ENCODE measurements around the gene SPON1.

SPON1 gene

DNA sequence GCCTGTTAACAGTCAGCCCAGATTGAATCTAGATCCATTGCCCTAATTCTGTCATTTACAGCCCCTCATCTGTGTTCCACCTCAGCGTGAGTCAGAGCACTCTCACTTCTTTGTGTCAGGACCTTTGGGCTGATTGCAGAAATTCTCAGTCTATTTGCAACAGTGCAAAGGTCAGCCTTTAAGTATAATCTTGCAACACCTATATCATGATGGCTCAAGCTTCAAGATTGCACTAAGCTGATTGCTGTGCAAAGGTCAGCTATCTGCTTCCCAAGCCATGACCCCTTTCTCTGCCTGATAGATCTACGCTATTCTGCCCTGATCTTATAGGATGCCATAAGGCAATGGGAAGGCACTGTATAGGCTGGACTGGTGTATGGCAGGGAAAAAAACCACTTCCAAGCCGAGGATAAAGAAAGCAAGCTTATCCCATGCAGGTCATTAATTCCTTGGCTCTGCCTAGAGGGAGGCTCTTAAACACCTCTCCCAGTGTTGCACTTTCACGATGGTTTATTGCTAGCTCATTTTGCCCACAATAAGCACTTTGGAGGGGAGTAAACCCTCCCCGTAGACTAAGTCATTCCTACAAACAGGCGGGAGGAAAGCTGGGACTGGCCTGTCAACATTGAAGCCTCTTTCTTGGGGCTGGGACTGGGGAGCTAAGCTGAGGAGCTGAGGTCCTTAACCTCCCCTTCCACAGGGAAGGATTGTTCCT lies 295.9 kb downstream of the SPON1 start:
- Histone ChIP-seq H4K20me1 (ENCODE audit: insufficient read depth, low read length) (no peaks in the 10 kb centered on the region), H3K36me3 (ENCODE audit: insufficient read depth, low read length) (no peaks in the 10 kb centered on the region), H3K4me3 (ENCODE audit: low read depth, low read length, poor library complexity, severe bottlenecking) (no peak overlapping the region), H3K79me2 (ENCODE audit: insufficient read depth, low read length) (no peaks in the 10 kb centered on the region), H3K9me2 (ENCODE audit: low read depth, low read length) (no peaks in the 10 kb centered on the region), H3K4me2 (ENCODE audit: low read length) (no peak overlapping the region), H3K9ac (ENCODE audit: low read length) (no peak overlapping the region), H3K9me3 (ENCODE audit: low read length) (no peaks in the 10 kb centered on the region), H3K4me1 (ENCODE audit: insufficient read depth, low read length, severe bottlenecking) (no peaks in the 10 kb centered on the region), H3F3A (ENCODE audit: insufficient read depth, low read length) (no peaks in the 10 kb centered on the region), H3K27ac (ENCODE audit: low read depth, low read length, poor library complexity, severe bottlenecking) (no peak overlapping the region), H3K27me3 (ENCODE audit: insufficient read depth, low read length) (no peaks in the 10 kb centered on the region; the same call in 1 of the 2 replicates), H2AFZ (ENCODE audit: low read length) (no peak overlapping the region)
- no peak for TF ChIP-seq CTCF (IDR thresholded peaks at IDR 0.05; ENCODE audit: low read length)
- TF ChIP-seq EZH2 (IDR thresholded peaks at IDR 0.05; ENCODE audit: borderline replicate concordance, low read length), result no peak

- H3K9ac ChIP-seq (ENCODE audit: low read length), result no peak overlapping the region
- no peak overlapping the region for H2AFZ ChIP-seq (ENCODE audit: low read length)
- H3K36me3 ChIP-seq (ENCODE audit: insufficient read depth, low read length), result no peaks in the 10 kb centered on the region
- no peak overlapping the region for H3K4me2 ChIP-seq (ENCODE audit: low read length)
- H3K4me1 ChIP-seq (ENCODE audit: insufficient read depth, low read length, severe bottlenecking), result no peaks in the 10 kb centered on the region
- TF ChIP-seq CTCF (IDR thresholded peaks at IDR 0.05; ENCODE audit: low read length) (no peak; the same call in 1 of the 2 replicates), EZH2 (IDR thresholded peaks at IDR 0.05; ENCODE audit: borderline replicate concordance, low read length) (no peak)
- H3K27me3 ChIP-seq (ENCODE audit: insufficient read depth, low read length), result no peaks in the 10 kb centered on the region
- no peaks in the 10 kb centered on the region for H3K9me3 ChIP-seq (ENCODE audit: low read length)
- no peak overlapping the region for H3K27ac ChIP-seq (ENCODE audit: low read depth, low read length, poor library complexity, severe bottlenecking)
- no peaks in the 10 kb centered on the region for H3F3A ChIP-seq (ENCODE audit: insufficient read depth, low read length)
- no peaks in the 10 kb centered on the region for H3K9me2 ChIP-seq (ENCODE audit: low read depth, low read length)
- H3K79me2 ChIP-seq (ENCODE audit: insufficient read depth, low read length), result no peaks in the 10 kb centered on the region
- H4K20me1 ChIP-seq (ENCODE audit: insufficient read depth, low read length), result no peaks in the 10 kb centered on the region
- H3K4me3 ChIP-seq (ENCODE audit: low read depth, low read length, poor library complexity, severe bottlenecking), result no peak overlapping the region
Observed at GRCh38 chr11:14259186-14259784, 296.8 kb downstream of the SPON1 start.

DNA sequence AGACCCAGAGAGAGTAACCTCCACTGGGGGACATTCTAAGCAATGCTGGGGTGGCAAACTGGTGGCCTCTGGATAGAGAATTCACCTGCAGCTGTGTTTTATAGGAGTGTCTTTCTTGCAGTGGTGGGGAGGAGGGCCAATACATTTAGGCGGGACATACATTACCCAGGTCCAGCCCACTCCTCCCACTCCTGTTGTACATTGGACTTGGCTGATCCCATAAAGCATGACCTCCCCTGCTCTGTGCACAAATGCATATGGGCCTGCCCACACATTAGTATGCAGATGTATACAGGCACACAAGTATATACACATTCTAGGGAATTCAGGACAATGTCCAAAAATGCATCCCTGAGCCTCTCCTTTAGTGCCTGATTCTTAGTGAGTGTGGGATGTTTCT lies 297.4 kb downstream of the SPON1 start:
- Histone ChIP-seq H2AFZ (ENCODE audit: low read length) (no peak overlapping the region), H3K9me3 (ENCODE audit: low read length) (no peaks in the 10 kb centered on the region), H4K20me1 (ENCODE audit: insufficient read depth, low read length) (no peaks in the 10 kb centered on the region), H3K79me2 (ENCODE audit: insufficient read depth, low read length) (no peaks in the 10 kb centered on the region), H3K4me1 (ENCODE audit: insufficient read depth, low read length, severe bottlenecking) (no peaks in the 10 kb centered on the region), H3K4me3 (ENCODE audit: low read depth, low read length, poor library complexity, severe bottlenecking) (no peak overlapping the region), H3K27me3 (ENCODE audit: insufficient read depth, low read length) (no peaks in the 10 kb centered on the region), H3K4me2 (ENCODE audit: low read length) (no peak overlapping the region), H3K9me2 (ENCODE audit: low read depth, low read length) (no peaks in the 10 kb centered on the region), H3F3A (ENCODE audit: insufficient read depth, low read length) (no peaks in the 10 kb centered on the region), H3K9ac (ENCODE audit: low read length) (no peak overlapping the region), H3K27ac (ENCODE audit: low read depth, low read length, poor library complexity, severe bottlenecking) (no peak overlapping the region), H3K36me3 (ENCODE audit: insufficient read depth, low read length) (no peaks in the 10 kb centered on the region)
- TF ChIP-seq EZH2 (IDR thresholded peaks at IDR 0.05; ENCODE audit: borderline replicate concordance, low read length) (no peak), CTCF (IDR thresholded peaks at IDR 0.05; ENCODE audit: low read length) (no peak)

Measured in OCI-LY1 (cell line).